HepG2 (cell line): ENCODE results near the gene UST. TPM values are rescaled to one million over a fixed set of nuclear protein-coding genes. Genes with fewer than 3 reads are reported as not detected.

Source experiments
- DPF2 ChIP-seq: sonication (generic); formaldehyde crosslinking; IDR thresholded peaks from 2 replicates; pipeline ENCODE4 v1.4.0; 2020; ENCODE audit warnings: mild to moderate bottlenecking, low read depth, missing genetic modification reagents, borderline replicate concordance
- HNF4A ChIP-seq: sonication (generic); formaldehyde crosslinking; IDR thresholded peaks from 2 replicates; pipeline ENCODE4 v1.4.0; 2020; ENCODE audit warnings: missing genetic modification reagents
- MED1 ChIP-seq: sonication (generic); formaldehyde crosslinking; IDR thresholded peaks from 2 replicates; pipeline ENCODE4 v1.4.0; 2020; ENCODE audit warnings: missing genetic modification reagents
- NR2F6 ChIP-seq, 2 experiments: IDR thresholded peaks; 2 replicates each; pipeline ENCODE4 v1.6.1; 2016; ENCODE audit warnings: antibody characterized with exemption in 1 of 2, mild to moderate bottlenecking in 1 of 2
- ZFX ChIP-seq: sonication (generic); formaldehyde crosslinking; IDR thresholded peaks from 2 replicates; pipeline ENCODE4 v1.4.0; 2020; ENCODE audit warnings: mild to moderate bottlenecking, low read depth, missing genetic modification reagents, moderate library complexity
- ZNF180 ChIP-seq: sonication (generic); formaldehyde crosslinking; IDR thresholded peaks from 2 replicates; pipeline ENCODE4 v1.4.0; 2020; ENCODE audit warnings: low read depth, missing genetic modification reagents, borderline replicate concordance
- ZNF468 ChIP-seq: sonication (generic); formaldehyde crosslinking; IDR thresholded peaks from 2 replicates; pipeline ENCODE4 v1.8.0; 2022; ENCODE audit warnings: mild to moderate bottlenecking, moderate library complexity, missing genetic modification reagents
- ZNF792 ChIP-seq: IDR thresholded peaks from 2 replicates; pipeline ENCODE4 v1.6.1; 2016
- polyA plus RNA-seq, 8 experiments: library from polyadenylated mRNA; depleted of rRNA in 3 of 8; stranded (reverse) in 7 of 8; unstranded in 1 of 8; fragments of >200 nt; fragmentation: Illumina TruSeq in 4 of 8; extraction: Trizol in 4 of 8; gene quantifications; 2 replicates each; pipeline versions ENCODE4 v1.2.1 to v1.2.3, GENCODE V29; 2011 to 2016; ENCODE audit warnings: low read depth in 4 of 8, missing spikeins in 1 of 8, mixed read lengths in 1 of 8; ENCODE audit not compliant: insufficient read depth in 1 of 8
- total RNA-seq, 5 experiments: library from RNA; depleted of rRNA; stranded (reverse); fragments of >200 nt; fragmentation: Illumina TruSeq; extraction: Trizol; gene quantifications; 2 replicates each; pipeline ENCODE4 v1.2.3, GENCODE V29; 2016; ENCODE audit warnings: low read depth in 1 of 5
- TF ChIP-seq, protein P1 (sequence below): sonication (generic); formaldehyde crosslinking; IDR thresholded peaks from 2 replicates; pipeline ENCODE4 v1.8.0; 2022; ENCODE audit warnings: missing genetic modification reagents, mild to moderate bottlenecking, inconsistent platforms, borderline replicate concordance
- TF ChIP-seq, protein P2 (sequence below): sonication (generic); formaldehyde crosslinking; conservative IDR thresholded peaks from 2 replicates; pipeline ENCODE4 v1.8.0; 2022; ENCODE audit warnings: missing genetic modification reagents
- TF ChIP-seq, protein P3 (sequence below): fragments of 450-650 bp; IDR thresholded peaks from 2 replicates; pipeline ENCODE4 v1.6.1; 2017; ENCODE audit warnings: mild to moderate bottlenecking
- TF ChIP-seq, protein P4 (sequence below): sonication (generic); formaldehyde crosslinking; IDR thresholded peaks from 2 replicates; pipeline ENCODE4 v1.5.0; 2020; ENCODE audit warnings: missing genetic modification reagents
- TF ChIP-seq, protein P5 (sequence below): sonication (generic); formaldehyde crosslinking; IDR thresholded peaks from 2 replicates; pipeline ENCODE4 v1.4.0; 2020; ENCODE audit warnings: mild to moderate bottlenecking, low read depth, missing genetic modification reagents
- TF ChIP-seq, protein P6 (sequence below): sonication (generic); formaldehyde crosslinking; IDR thresholded peaks from 2 replicates; pipeline ENCODE4 v1.8.0; 2023; ENCODE audit warnings: mild to moderate bottlenecking, missing genetic modification reagents

The UST gene
- total and polyA plus RNA-seq, 2 of the 13 experiments (the other 11 are each of a cell fraction or from before 2014, with no cell fraction given) = 0.27 TPM; not detected in 1

DNA sequence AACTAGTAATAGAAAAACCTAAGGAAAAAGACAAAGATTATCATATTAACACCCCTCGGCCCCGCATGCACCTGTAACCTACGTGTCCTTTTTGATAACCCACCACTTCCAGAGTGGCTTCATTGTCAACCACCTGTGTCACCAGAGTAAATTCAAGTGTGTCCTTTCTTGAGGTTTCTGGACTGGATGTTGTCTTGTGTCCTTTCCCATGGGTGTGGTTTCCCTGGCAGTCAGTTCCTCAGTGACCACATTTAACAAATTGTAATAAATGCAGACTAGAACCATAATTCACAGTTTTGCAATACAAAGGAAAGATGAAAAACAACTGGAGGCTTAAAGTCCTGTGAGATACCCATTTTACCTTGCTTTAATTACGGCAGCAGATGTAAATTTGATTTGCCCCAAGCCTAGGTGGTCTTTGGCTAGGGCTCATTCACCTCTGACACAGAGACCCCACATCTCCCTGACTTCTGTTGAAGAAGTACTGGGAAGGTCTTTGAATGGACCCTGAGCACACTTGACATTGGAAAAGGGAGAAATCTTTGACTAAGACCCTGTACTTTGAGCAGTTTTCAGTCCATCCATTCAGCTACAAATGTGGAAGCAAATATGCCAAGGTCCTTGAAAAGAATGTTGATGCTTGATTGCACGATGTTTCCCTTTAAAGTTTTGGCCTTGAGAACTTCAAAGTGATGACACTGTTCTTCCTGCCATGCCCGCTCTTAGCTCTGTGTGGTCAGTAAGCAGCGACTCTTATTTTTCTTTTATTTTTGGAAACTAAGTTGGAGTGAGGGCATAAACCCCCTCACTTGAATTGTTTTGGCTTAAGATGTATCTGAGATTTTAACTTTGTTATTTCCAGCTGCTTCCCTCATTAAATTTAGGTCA, 232.4 kb downstream of the UST start (continued):
- TF ChIP-seq NR2F6 (IDR thresholded peaks at IDR 0.05) (peak; percentile 67), NR2F6 (CRISPR knock-in tag; IDR thresholded peaks at IDR 0.05) (peak; percentile 73), ZNF180 (CRISPR knock-in tag) (no peak), MED1 (peak; percentile 96), HNF4A (CRISPR knock-in tag) (peak; percentile 98), ZNF468 (CRISPR knock-in tag) (no peak), ZNF792 (CRISPR knock-in tag) (peak; percentile 54; the same call in 1 of the 2 replicates), DPF2 (CRISPR knock-in tag) (peak; percentile 93), ZFX (CRISPR knock-in tag) (no peak)
- TF ChIP-seq, protein P1, sequence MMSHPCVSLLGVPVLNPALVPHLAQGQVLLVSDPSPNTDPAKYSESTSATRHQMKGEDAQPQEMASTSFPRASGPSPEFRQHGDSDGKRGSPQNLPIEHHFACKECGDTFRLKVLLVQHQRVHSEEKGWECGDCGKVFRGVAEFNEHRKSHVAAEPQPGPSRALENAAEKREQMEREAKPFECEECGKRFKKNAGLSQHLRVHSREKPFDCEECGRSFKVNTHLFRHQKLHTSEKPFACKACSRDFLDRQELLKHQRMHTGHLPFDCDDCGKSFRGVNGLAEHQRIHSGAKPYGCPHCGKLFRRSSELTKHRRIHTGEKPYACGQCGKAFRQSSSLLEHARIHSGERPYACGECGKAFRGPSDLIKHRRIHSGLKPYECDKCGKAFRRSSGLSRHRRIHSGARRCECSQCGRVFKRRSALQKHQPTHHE (CRISPR knock-in tag) = no peak
- TF ChIP-seq, protein P2, sequence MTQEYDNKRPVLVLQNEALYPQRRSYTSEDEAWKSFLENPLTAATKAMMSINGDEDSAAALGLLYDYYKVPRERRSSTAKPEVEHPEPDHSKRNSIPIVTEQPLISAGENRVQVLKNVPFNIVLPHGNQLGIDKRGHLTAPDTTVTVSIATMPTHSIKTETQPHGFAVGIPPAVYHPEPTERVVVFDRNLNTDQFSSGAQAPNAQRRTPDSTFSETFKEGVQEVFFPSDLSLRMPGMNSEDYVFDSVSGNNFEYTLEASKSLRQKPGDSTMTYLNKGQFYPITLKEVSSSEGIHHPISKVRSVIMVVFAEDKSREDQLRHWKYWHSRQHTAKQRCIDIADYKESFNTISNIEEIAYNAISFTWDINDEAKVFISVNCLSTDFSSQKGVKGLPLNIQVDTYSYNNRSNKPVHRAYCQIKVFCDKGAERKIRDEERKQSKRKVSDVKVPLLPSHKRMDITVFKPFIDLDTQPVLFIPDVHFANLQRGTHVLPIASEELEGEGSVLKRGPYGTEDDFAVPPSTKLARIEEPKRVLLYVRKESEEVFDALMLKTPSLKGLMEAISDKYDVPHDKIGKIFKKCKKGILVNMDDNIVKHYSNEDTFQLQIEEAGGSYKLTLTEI (CRISPR knock-in tag) = no peak
- TF ChIP-seq, protein P3, sequence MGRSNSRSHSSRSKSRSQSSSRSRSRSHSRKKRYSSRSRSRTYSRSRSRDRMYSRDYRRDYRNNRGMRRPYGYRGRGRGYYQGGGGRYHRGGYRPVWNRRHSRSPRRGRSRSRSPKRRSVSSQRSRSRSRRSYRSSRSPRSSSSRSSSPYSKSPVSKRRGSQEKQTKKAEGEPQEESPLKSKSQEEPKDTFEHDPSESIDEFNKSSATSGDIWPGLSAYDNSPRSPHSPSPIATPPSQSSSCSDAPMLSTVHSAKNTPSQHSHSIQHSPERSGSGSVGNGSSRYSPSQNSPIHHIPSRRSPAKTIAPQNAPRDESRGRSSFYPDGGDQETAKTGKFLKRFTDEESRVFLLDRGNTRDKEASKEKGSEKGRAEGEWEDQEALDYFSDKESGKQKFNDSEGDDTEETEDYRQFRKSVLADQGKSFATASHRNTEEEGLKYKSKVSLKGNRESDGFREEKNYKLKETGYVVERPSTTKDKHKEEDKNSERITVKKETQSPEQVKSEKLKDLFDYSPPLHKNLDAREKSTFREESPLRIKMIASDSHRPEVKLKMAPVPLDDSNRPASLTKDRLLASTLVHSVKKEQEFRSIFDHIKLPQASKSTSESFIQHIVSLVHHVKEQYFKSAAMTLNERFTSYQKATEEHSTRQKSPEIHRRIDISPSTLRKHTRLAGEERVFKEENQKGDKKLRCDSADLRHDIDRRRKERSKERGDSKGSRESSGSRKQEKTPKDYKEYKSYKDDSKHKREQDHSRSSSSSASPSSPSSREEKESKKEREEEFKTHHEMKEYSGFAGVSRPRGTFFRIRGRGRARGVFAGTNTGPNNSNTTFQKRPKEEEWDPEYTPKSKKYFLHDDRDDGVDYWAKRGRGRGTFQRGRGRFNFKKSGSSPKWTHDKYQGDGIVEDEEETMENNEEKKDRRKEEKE = no peak
- TF ChIP-seq, protein P4, sequence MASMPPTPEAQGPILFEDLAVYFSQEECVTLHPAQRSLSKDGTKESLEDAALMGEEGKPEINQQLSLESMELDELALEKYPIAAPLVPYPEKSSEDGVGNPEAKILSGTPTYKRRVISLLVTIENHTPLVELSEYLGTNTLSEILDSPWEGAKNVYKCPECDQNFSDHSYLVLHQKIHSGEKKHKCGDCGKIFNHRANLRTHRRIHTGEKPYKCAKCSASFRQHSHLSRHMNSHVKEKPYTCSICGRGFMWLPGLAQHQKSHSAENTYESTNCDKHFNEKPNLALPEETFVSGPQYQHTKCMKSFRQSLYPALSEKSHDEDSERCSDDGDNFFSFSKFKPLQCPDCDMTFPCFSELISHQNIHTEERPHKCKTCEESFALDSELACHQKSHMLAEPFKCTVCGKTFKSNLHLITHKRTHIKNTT = no peak
- TF ChIP-seq, protein P5, sequence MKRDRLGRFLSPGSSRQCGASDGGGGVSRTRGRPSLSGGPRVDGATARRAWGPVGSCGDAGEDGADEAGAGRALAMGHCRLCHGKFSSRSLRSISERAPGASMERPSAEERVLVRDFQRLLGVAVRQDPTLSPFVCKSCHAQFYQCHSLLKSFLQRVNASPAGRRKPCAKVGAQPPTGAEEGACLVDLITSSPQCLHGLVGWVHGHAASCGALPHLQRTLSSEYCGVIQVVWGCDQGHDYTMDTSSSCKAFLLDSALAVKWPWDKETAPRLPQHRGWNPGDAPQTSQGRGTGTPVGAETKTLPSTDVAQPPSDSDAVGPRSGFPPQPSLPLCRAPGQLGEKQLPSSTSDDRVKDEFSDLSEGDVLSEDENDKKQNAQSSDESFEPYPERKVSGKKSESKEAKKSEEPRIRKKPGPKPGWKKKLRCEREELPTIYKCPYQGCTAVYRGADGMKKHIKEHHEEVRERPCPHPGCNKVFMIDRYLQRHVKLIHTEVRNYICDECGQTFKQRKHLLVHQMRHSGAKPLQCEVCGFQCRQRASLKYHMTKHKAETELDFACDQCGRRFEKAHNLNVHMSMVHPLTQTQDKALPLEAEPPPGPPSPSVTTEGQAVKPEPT (CRISPR knock-in tag) = no peak
- TF ChIP-seq, protein P6, sequence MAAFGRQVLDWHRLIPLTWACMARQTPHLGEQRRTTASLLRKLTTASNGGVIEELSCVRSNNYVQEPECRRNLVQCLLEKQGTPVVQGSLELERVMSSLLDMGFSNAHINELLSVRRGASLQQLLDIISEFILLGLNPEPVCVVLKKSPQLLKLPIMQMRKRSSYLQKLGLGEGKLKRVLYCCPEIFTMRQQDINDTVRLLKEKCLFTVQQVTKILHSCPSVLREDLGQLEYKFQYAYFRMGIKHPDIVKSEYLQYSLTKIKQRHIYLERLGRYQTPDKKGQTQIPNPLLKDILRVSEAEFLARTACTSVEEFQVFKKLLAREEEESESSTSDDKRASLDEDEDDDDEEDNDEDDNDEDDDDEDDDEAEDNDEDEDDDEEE (CRISPR knock-in tag) = no peak
